Nucleus accumbens (tissue), 56 donors: ENCODE data around the gene FMO3.

ENCODE experiments used
- DNase-seq, 56 donors: peaks; one replicate each; lab custom pipeline; 2025; lab: John Stamatoyannopoulos, UW

FMO3 gene

DNA sequence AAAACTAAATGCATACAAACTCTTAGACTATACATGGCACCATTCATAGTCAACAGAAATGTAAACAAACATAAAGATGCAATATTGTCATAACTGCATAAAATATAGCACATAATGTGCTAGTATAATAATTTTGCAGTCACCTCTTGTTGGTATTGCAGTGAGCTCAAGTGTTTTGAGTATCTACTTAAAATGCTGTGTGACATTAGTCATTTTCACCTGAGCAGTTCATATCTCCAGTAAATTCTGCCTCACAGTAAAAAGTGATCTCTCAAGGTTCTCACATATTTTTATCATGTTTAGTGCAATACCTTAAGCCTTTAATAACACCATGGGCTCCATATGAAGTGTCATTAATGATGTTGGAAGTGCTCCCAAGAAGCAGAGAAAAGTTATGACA is 64.8 kb downstream of the FMO3 start:
- DNase-seq: no peak

DNA sequence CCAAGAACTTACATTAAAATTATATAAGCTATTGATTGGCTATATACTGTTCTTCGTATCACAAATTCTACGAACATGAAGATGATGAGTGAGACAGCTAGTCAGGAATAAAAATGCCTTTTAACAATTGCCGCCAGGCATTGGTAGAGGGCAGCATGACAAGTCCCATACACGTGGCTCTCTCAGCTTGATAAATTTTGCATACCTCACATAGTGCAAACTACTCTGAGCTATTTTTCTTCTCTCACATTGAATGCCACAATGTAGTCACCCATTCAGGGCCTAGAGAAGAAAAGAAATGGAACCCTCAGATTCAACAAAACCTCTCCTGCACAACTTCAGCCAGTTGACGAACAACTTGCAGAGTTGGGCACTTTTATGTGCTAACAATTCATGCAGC is 67.4 kb downstream of the FMO3 start:
- DNase-seq: no peak

DNA sequence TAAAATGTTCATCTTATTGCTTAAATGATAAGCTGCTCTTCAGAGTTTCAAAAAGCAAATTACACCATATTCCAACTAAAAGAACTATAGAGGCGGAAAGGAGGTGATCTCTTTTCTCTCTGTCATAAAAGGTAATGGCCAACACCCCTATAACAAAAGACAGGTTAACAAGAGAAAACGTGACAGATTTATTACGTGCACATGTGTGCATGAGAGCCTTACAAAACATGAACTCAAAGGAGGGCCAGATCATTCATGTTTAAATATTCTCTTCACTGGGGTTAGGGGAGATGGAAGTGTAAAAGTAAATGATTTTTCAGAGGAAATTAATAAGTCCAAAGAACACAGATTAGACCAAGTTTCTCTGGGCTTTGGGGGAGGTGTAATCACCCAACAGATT is 67.8 kb downstream of the FMO3 start:
- DNase-seq: no peak

DNA sequence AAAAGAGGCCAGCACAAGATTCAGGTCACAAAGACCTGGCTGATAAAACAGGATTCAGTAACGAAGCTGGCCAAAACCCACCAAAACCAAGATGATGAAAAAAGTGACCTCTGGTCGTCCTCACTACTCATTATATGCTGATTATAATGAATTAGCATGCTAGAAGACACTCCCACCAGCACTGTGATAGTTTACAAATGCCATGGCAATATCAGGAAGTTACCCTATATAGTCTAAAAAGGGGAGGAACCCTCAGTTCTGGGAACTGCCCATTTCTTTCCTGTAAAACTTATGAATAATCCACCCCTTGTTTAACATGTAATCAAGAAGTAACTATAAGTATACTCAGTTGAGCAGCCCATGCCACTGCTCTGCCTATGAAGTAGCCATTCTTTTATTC is 68.4 kb downstream of the FMO3 start:
- DNase-seq: no peak

DNA sequence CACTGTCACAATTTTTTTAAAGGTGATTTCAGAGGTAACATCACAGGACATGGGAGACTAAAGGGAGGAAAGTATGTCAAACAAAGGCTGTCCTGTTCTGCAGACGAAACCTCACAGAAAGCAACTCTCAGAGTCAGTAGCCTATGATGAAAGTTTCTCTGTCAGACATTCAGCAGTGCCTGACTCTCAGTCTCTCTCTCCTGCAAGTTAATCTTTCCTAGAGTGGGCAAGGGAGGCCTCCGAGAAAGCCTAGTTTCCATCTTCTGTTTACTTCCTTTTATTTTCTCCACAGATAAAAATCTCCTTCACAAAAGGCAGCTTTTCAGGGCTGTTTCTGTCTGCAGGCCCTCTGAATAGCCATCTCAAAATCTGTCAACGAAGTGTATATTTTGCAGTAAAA is 69.5 kb downstream of the FMO3 start:
- no peak for DNase-seq

DNA sequence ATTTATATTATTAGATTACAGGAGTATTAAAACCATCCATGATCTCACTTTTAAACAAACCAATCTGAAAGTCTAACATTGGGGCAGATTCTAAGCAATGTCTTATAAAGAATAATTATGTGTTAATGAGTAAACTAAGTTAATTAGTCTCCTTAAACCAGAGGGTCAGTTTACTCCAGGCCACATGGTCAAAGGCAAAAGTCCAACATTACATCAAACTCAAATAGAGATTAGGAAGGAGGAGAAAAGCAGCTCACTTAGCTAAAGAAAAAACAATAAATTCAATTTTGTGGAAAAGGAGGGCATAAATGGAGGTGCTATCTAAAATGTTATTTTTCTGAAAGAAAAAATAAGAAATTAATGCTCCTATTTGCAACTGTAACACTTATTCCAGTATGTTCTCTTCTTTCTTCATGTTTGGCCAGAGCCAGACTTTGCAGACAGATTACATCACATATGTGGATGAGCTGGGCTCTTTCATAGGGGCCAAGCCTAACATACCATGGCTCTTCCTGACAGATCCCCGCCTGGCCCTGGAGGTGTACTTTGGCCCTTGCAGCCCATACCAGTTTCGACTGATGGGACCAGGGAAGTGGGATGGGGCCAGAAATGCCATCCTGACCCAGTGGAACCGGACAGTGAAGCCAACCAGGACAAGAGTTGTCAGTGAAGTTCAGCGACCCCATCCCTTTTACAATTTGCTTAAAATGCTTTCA is 70.1 kb downstream of the FMO3 start:
- DNase-seq: no peak

DNA sequence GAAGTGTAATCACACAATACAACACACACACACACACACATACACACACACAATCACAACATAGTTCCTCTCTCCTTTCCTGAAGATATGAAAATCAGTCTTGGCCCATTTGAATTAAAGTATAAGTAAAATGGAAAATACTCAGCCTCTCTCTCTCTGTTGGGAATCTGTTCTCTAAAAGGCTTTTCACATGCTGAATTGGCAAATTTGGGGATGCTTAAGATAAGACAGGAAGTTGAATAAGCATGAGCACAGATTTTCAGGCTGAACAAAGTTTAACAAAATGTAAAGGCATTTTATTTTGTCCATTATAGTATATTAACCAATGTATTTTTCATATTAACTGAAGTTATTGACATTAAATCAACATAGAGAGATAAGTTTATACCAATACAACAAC is 70.7 kb downstream of the FMO3 start:
- no peak for DNase-seq

DNA sequence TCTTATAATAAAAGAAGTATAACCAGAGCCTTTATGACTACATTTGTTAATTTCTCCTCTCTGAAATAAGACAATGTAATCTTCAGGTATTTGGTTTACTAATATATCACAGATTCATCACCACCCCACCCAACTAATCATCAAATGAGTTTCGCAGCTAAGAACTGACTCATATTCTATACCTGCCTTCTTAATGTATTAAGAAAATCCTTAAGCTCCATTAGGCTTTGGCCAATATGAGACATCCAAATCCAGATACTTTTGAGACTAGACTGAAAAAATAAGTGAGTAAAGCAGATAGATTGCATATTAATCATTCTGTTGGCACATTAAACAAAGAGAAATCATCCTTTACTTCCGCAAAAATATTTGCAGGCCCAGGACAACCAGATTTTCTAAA is 75.7 kb downstream of the FMO3 start:
- no peak for DNase-seq
